HG03060 (cell line): ENCODE data around the gene RPLP1.
A peak's percentile ranks its signal among the peaks of the same experiment; 100 is the strongest.

ENCODE experiments used
- ATAC-seq: cut with Tn5 transposase; IDR thresholded peaks from one replicate; pipeline ENCODE4 v1.9.1; 2021; ENCODE audit warnings: low read depth, moderate number of reproducible peaks; ENCODE audit not compliant: unreplicated experiment

The RPLP1 gene

GRCh38 chr15:69466733-69467132, 14.1 kb downstream of the RPLP1 start:
- ATAC-seq: no peak

- ATAC-seq: no peak
Observed at GRCh38 chr15:69467636-69468035, 15.0 kb downstream of the RPLP1 start.

- ATAC-seq: peak; percentile 63
Observed at GRCh38 chr15:69468241-69469121, 15.9 kb downstream of the RPLP1 start.

- ATAC-seq: no peak
Observed at GRCh38 chr15:69469467-69470201, 17.0 kb downstream of the RPLP1 start.

GRCh38 chr15:69472046-69472445, 19.4 kb downstream of the RPLP1 start:
- no peak for ATAC-seq

GRCh38 chr15:69472562-69472961, 19.9 kb downstream of the RPLP1 start:
- ATAC-seq: no peak

- ATAC-seq: no peak
Observed at GRCh38 chr15:69474291-69474690, 21.7 kb downstream of the RPLP1 start.

- ATAC-seq: no peak
Observed at GRCh38 chr15:69474846-69475455, 22.3 kb downstream of the RPLP1 start.

GRCh38 chr15:69475769-69476358, 23.2 kb downstream of the RPLP1 start:
- no peak for ATAC-seq

GRCh38 chr15:69476704-69477473, 24.3 kb downstream of the RPLP1 start:
- no peak for ATAC-seq

GRCh38 chr15:69478259-69478781, 25.7 kb downstream of the RPLP1 start:
- ATAC-seq: no peak

- ATAC-seq: no peak
Observed at GRCh38 chr15:69479081-69479480, 26.5 kb downstream of the RPLP1 start.

- ATAC-seq: no peak
Observed at GRCh38 chr15:69479971-69480370, 27.4 kb downstream of the RPLP1 start.

GRCh38 chr15:69480932-69481331, 28.3 kb downstream of the RPLP1 start:
- no peak for ATAC-seq

- ATAC-seq: no peak
Observed at GRCh38 chr15:69482686-69483256, 30.2 kb downstream of the RPLP1 start.

GRCh38 chr15:69484837-69485236, 32.2 kb downstream of the RPLP1 start:
- no peak for ATAC-seq

- ATAC-seq: no peak
Observed at GRCh38 chr15:69486481-69487110, 34.0 kb downstream of the RPLP1 start.

- no peak for ATAC-seq
Observed at GRCh38 chr15:69489073-69489571, 36.5 kb downstream of the RPLP1 start.
